ENCODE results near the gene CLEC4D. TPM values are rescaled to one million over a fixed set of nuclear protein-coding genes. Genes with fewer than 3 reads are reported as not detected.
"Not testable (repeated sequence)": the region's sequence is repeated elsewhere in the genome, so short reads cannot be mapped to it uniquely, and the experiment has no call there.

The CLEC4D gene
- total and polyA plus RNA-seq, 2 experiments from 2014 or later: 0.24 to 0.90 TPM

DNA sequence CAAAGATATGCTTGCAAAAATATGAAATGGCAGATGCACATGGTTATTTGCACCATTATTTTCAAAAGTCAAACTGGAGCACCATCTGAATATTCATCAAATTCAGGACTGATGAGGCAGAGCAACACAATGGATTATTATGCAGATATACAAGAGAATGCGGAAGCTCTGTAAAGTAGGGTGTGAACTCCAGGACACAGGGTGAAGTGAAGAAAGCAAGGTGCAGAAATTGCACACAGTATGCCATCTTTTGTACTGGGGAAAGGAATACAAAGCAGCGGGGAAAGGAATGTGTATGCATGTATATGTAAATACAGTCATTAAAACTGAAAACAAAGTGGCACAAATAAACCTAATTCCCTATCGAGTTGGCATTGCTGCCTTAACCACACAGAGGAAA is 50.1 kb downstream of the CLEC4D start (continued):
- TF ChIP-seq JUNB (IDR thresholded peaks at IDR 0.05; ENCODE audit: unreplicated experiment): no peak
- TF ChIP-seq EZH2phosphoT487 (IDR thresholded peaks at IDR 0.05; ENCODE audit: unreplicated experiment): no peak
- no peak for TF ChIP-seq ZNF114 (CRISPR knock-in tag; IDR thresholded peaks at IDR 0.05)

DNA sequence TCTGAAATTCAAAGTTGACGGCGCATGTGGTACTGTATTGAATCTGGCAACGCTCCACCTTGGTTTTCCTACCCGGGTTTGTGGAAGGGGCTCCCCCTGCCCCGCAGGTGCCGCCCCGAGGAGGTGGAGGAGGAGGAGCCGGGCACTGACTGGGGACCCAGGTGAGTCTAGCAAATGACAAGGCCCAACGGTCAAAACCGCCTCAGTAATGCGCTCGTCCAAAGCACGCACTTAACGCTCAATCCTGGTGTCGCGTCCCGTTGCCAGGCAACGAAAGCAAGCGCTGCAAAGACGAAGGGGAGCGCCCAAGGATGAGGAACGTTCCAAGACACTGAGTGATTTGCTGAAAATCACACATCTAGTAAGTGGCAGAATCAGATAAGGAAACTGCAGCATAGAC is 51.4 kb downstream of the CLEC4D start:
- Histone ChIP-seq H3K36me3 (ENCODE audit: insufficient read depth) (no peaks in the 10 kb centered on the region), H3K79me2 (replicated peaks; ENCODE audit: insufficient read depth) (no peaks in the 10 kb centered on the region), H3K4me1 (ENCODE audit: insufficient read depth) (peaks cover 29% of the 10 kb centered on the region), H2AFZ (no peak overlapping the region), H3K4me3 (peak overlapping the region; percentile 39), H3K4me2 (peak overlapping the region; percentile 8; the same call in 1 of the 2 replicates), H3F3A (replicated peaks; ENCODE audit: low read depth) (no peaks in the 10 kb centered on the region), H3K27me3 (ENCODE audit: insufficient read depth) (no peaks in the 10 kb centered on the region), H3K27ac (ENCODE audit: low read depth) (no peak overlapping the region), H4K20me1 (replicated peaks; ENCODE audit: insufficient read depth) (no peaks in the 10 kb centered on the region), H3K9me2 (ENCODE audit: insufficient read depth) (no peaks in the 10 kb centered on the region)
- TF ChIP-seq ZNF114 (CRISPR knock-in tag; IDR thresholded peaks at IDR 0.05) (no peak), POLR2AphosphoS5 (IDR thresholded peaks at IDR 0.05; ENCODE audit: low read depth) (no peak), JUNB (IDR thresholded peaks at IDR 0.05; ENCODE audit: unreplicated experiment) (no peak), STAT1 (IDR thresholded peaks at IDR 0.05; ENCODE audit: unreplicated experiment) (no peak)
- TF ChIP-seq, protein P1, sequence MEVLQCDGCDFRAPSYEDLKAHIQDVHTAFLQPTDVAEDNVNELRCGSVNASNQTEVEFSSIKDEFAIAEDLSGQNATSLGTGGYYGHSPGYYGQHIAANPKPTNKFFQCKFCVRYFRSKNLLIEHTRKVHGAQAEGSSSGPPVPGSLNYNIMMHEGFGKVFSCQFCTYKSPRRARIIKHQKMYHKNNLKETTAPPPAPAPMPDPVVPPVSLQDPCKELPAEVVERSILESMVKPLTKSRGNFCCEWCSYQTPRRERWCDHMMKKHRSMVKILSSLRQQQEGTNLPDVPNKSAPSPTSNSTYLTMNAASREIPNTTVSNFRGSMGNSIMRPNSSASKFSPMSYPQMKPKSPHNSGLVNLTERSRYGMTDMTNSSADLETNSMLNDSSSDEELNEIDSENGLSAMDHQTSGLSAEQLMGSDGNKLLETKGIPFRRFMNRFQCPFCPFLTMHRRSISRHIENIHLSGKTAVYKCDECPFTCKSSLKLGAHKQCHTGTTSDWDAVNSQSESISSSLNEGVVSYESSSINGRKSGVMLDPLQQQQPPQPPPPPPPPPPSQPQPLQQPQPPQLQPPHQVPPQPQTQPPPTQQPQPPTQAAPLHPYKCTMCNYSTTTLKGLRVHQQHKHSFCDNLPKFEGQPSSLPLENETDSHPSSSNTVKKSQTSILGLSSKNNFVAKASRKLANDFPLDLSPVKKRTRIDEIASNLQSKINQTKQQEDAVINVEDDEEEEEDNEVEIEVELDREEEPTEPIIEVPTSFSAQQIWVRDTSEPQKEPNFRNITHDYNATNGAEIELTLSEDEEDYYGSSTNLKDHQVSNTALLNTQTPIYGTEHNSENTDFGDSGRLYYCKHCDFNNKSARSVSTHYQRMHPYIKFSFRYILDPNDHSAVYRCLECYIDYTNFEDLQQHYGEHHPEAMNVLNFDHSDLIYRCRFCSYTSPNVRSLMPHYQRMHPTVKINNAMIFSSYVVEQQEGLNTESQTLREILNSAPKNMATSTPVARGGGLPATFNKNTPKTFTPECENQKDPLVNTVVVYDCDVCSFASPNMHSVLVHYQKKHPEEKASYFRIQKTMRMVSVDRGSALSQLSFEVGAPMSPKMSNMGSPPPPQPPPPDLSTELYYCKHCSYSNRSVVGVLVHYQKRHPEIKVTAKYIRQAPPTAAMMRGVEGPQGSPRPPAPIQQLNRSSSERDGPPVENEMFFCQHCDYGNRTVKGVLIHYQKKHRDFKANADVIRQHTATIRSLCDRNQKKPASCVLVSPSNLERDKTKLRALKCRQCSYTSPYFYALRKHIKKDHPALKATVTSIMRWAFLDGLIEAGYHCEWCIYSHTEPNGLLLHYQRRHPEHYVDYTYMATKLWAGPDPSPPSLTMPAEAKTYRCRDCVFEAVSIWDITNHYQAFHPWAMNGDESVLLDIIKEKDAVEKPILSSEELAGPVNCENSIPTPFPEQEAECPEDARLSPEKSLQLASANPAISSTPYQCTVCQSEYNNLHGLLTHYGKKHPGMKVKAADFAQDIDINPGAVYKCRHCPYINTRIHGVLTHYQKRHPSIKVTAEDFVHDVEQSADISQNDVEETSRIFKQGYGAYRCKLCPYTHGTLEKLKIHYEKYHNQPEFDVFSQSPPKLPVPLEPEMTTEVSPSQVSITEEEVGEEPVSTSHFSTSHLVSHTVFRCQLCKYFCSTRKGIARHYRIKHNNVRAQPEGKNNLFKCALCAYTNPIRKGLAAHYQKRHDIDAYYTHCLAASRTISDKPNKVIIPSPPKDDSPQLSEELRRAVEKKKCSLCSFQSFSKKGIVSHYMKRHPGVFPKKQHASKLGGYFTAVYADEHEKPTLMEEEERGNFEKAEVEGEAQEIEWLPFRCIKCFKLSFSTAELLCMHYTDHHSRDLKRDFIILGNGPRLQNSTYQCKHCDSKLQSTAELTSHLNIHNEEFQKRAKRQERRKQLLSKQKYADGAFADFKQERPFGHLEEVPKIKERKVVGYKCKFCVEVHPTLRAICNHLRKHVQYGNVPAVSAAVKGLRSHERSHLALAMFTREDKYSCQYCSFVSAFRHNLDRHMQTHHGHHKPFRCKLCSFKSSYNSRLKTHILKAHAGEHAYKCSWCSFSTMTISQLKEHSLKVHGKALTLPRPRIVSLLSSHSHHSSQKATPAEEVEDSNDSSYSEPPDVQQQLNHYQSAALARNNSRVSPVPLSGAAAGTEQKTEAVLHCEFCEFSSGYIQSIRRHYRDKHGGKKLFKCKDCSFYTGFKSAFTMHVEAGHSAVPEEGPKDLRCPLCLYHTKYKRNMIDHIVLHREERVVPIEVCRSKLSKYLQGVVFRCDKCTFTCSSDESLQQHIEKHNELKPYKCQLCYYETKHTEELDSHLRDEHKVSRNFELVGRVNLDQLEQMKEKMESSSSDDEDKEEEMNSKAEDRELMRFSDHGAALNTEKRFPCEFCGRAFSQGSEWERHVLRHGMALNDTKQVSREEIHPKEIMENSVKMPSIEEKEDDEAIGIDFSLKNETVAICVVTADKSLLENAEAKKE (CRISPR knock-in tag; IDR thresholded peaks at IDR 0.05): no peak
- peak; percentile 86 for DNase-seq (ENCODE audit: low spot score)
- Mint-ChIP-seq H3K4me1 (peaks cover 28% of the 10 kb centered on the region), H3K4me3 (no peak overlapping the region), H3K36me3 (ENCODE audit: low read depth) (peaks cover 22% of the 10 kb centered on the region), H3K27ac (no peak overlapping the region), H3K27me3 (ENCODE audit: insufficient read depth, low read depth, poor library complexity) (no peaks in the 10 kb centered on the region), H3K9me3 (peaks cover 30% of the 10 kb centered on the region)
- ATAC-seq: peak; percentile 80

DNA sequence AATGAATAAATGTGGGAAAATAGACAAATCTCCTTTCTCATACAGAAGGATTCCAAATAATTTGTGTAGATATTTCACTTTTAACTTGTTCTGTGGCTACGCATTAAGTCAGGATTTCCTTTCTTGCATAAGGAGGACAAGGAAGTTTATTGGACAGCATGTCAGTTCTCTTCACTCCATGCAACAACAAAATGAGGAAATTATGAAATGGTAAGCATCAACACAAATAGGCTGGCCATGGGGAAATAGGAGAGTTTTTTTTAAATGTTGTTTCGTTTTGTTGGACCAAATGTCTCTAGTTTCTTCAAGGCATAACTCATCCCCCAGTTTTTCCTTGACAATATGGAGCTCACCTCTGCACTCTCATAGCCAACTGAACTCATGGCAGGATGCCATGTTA is 52.7 kb downstream of the CLEC4D start:
- H4K20me1 ChIP-seq (replicated peaks; ENCODE audit: insufficient read depth); H3K4me3 Mint-ChIP-seq; H3K27ac ChIP-seq (ENCODE audit: low read depth); H3K79me2 ChIP-seq (replicated peaks; ENCODE audit: insufficient read depth); H2AFZ ChIP-seq; H3F3A ChIP-seq (replicated peaks; ENCODE audit: low read depth); H3K27ac Mint-ChIP-seq; H3K4me2 ChIP-seq; H3K9me2 ChIP-seq (ENCODE audit: insufficient read depth); ATAC-seq; H3K4me3 ChIP-seq; H3K27me3 ChIP-seq (ENCODE audit: insufficient read depth); DNase-seq (ENCODE audit: low spot score); H3K36me3 ChIP-seq (ENCODE audit: insufficient read depth); H3K27me3 Mint-ChIP-seq (ENCODE audit: insufficient read depth, low read depth, poor library complexity): not testable (repeated sequence)
- Mint-ChIP-seq H3K4me1 (peaks cover 28% of the 10 kb centered on the region), H3K9me3 (peaks cover 30% of the 10 kb centered on the region), H3K36me3 (ENCODE audit: low read depth) (peaks cover 22% of the 10 kb centered on the region)
- H3K4me1 ChIP-seq (ENCODE audit: insufficient read depth): peaks cover 29% of the 10 kb centered on the region

Measured in GM23338 (cell line).